Spleen (tissue), 7 donors: ENCODE data around the gene CLCN5.

Experiments used
- POLR2A ChIP-seq, 3 donors: fragments of 450-650 bp; IDR thresholded peaks; one replicate each; pipeline ENCODE4 v1.5.1; 2017; ENCODE audit warnings: antibody characterized with exemption in 3 of 3, mild to moderate bottlenecking in 1 of 3
- POLR2AphosphoS5 ChIP-seq, 3 donors: sonication (generic); formaldehyde crosslinking; IDR thresholded peaks; one replicate each; pipeline ENCODE4 v1.5.1; 2017; ENCODE audit warnings: antibody characterized with exemption in 3 of 3
- TF ChIP-seq, protein P1 (sequence below), 11 experiments: fragments of 200-600 bp in 7 of 11; fragments of 450-650 bp in 4 of 11; sonication (generic) in 4 of 11; IDR thresholded peaks in 8 of 11; conservative IDR thresholded peaks in 3 of 11; 1 replicate in 7 of 11; 2 replicates in 4 of 11; pipeline versions ENCODE4 v1.4.0 to v1.8.0; 2016 to 2021; ENCODE audit warnings: antibody characterized with exemption in 11 of 11, inconsistent platforms in 4 of 11, mild to moderate bottlenecking in 1 of 11
- donor health status: DM: no; HTN: no; CAD: no; lungs with moderate emphysema.
- donor health status: DM: no; HTN: no; CAD: no.
- donor health status: DM: no; HTN: no; CAD: no.

DNA sequence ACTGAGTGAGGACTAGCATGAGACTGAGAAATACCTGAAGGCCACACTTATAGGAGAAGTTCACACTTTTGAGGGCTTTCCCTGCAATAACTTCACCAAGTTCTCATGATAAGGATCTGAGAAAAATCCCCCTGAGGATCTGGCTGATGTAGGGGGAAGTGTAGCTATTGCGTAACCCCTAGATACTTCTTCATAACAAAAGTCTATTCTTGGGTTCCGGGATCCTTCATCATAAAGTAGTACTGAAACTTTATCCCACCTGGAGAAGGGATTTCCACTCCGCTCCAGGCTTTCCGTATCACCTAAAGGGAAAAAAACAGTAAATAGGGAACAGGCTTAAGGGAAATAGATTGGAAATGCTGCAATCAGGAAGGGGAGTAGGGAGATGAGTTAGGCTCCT, 29.9 kb upstream of the CLCN5 start:
- TF ChIP-seq POLR2AphosphoS5 (IDR thresholded peaks at IDR 0.05) = no peak
- no peak for TF ChIP-seq POLR2A (IDR thresholded peaks at IDR 0.05)
- TF ChIP-seq, protein P1, sequence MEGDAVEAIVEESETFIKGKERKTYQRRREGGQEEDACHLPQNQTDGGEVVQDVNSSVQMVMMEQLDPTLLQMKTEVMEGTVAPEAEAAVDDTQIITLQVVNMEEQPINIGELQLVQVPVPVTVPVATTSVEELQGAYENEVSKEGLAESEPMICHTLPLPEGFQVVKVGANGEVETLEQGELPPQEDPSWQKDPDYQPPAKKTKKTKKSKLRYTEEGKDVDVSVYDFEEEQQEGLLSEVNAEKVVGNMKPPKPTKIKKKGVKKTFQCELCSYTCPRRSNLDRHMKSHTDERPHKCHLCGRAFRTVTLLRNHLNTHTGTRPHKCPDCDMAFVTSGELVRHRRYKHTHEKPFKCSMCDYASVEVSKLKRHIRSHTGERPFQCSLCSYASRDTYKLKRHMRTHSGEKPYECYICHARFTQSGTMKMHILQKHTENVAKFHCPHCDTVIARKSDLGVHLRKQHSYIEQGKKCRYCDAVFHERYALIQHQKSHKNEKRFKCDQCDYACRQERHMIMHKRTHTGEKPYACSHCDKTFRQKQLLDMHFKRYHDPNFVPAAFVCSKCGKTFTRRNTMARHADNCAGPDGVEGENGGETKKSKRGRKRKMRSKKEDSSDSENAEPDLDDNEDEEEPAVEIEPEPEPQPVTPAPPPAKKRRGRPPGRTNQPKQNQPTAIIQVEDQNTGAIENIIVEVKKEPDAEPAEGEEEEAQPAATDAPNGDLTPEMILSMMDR (IDR thresholded peaks at IDR 0.05 in 8 of 11, conservative IDR thresholded peaks at IDR 0.05 in 3 of 11) = no peak
